PC-3 (cell line): ENCODE results near the gene NOD1.

Experiments used
- CTCF ChIP-seq: fragments of 300-600 bp; sonication (generic); conservative IDR thresholded peaks from 2 replicates; pipeline ENCODE4 v1.5.1; 2017; ENCODE audit warnings: antibody characterized with exemption, low read depth, mild to moderate bottlenecking, low read length
- EZH2 ChIP-seq: fragments of 300-600 bp; sonication (generic); IDR thresholded peaks from one replicate; pipeline ENCODE4 v1.6.1; 2017; ENCODE audit warnings: antibody characterized with exemption, mild to moderate bottlenecking, low read length; ENCODE audit not compliant: unreplicated experiment

- TF ChIP-seq CTCF (no peak), EZH2 (no peak)
Observed at GRCh38 chr7:30514177-30514576, 35.6 kb upstream of the NOD1 start.
